HG03095 (cell line): ENCODE results near the gene CPED1.
"Not testable (repeated sequence)": the region's sequence is repeated elsewhere in the genome, so short reads cannot be mapped to it uniquely, and the experiment has no call there.

ENCODE experiments used
- ATAC-seq: cut with Tn5 transposase; IDR thresholded peaks from one replicate; pipeline ENCODE4 v1.9.1; 2021; ENCODE audit warnings: moderate library complexity; ENCODE audit not compliant: unreplicated experiment

CPED1 gene

DNA sequence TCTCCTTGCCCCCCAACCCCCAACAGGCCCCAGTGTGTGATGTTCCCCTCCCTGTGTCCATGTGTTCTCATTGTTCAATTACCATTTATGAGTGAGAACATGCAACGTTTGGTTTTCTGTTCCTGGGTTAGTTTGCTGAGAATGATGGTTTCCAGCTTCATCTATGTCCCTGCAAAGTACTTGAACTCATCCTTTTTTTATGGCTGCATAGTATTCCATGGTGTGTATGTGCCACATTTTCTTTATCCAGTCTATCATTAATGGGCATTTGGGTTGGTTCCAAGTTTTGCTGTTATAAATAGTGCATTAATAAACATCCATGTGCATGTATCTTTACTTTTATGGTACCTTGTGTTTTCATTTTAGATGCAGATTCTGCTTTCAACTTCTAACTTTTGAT is 136.9 kb downstream of the CPED1 start:
- not testable (repeated sequence) for ATAC-seq

DNA sequence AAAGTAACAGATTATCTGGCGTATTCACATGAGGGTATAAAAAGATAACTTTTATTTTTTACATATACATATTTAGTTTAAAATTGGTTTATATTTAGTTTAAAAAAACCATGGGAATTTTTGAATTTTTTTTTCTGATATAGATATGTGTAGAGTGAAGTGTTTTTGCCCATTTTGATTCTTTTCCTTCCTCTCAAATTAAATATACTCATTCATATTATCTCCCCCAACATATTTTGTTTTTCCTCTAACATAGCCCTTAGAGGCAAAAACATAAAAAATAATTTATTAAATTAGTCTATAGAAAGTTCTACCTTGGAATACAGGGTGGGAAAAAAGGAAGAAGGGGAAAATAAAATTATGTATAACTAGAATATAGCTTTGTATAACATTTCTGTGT is 137.7 kb downstream of the CPED1 start:
- ATAC-seq = no peak

DNA sequence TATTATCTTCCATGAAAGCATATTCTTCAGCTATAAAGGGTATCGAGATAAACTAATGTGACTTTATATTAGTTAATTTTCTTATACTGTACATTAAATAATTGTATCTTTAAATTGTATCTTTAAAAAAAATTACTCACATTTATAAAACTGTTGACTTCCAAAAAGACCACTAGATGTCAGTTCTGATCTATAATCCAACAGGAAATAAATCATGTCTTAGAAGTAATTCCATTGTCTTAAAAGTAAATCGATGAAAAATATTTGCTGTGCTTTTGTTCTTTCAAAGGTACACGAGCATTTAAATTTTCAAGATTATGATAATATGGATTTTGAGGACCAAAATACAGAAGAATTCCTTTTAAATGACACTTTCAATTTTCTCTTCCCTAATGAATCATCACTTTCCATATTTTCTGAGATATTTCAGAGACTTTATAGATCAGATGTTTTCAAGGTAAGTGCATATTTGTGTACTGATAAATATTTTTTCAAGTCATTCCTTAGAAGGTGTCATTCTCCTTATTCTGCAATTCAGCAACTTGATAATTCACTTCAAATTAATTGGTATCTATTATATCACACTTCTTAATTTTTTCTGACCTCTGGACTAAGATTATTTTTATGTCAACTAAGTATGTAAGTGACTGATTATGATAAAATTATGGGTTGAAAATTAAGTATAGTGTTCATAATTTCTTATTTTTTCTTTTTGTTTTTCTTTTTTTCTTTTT is 138.5 kb downstream of the CPED1 start:
- no peak for ATAC-seq

DNA sequence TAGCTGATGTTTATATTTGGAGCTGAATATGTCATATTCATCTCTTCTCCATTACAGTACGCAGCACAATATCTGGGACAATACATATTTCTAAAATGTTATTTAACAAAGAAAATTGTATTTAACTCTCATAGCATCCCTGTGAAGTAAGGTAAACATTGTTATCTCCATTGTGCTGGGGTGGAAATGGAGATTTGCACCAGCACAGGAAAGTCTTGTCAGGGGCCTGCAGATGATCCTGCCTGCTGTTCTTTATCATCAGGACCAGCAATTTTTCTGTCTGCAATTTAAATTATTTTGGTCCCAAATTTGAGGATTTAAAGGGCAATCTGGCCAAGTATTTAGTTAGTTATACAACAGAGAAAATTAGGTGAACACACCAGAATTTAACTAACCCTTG is 144.4 kb downstream of the CPED1 start:
- ATAC-seq = no peak

DNA sequence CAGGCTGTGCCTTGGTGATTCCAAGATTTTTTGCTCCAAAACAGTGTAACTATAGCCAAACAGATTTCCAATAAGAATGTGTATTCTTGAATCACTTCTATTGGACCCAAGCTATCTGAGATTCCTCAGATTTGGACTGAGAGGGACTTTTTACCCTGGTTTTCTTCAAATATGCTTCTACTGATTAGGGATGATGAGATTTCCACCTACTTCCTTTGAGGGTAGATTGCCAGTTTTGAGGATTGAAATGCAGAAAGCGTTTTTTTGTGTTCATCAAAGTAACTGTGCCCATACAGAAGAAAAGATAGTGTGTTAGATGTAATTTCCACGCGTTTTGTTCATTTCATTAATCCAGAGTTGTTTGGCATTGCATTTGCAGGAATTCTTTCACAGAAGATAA is 144.9 kb downstream of the CPED1 start:
- ATAC-seq = no peak

DNA sequence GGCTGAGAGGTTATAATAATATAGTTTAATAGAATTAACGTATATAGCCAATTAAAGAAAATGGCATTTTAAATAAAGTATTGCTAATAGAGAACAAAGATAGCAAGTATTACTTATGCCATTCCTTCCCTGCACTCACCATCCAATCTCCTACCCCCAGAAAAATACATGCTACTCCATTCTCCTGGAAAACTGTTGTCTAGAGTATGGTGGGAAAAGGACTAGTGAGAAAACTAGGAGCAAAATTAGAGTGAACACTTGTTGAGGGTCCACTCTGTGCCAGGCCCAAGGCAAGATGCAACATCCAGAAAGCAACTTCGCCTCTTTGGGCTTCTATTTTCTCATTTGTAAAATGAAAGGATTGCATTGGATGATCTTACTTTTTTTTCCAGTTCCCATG is 149.1 kb downstream of the CPED1 start:
- ATAC-seq = no peak

DNA sequence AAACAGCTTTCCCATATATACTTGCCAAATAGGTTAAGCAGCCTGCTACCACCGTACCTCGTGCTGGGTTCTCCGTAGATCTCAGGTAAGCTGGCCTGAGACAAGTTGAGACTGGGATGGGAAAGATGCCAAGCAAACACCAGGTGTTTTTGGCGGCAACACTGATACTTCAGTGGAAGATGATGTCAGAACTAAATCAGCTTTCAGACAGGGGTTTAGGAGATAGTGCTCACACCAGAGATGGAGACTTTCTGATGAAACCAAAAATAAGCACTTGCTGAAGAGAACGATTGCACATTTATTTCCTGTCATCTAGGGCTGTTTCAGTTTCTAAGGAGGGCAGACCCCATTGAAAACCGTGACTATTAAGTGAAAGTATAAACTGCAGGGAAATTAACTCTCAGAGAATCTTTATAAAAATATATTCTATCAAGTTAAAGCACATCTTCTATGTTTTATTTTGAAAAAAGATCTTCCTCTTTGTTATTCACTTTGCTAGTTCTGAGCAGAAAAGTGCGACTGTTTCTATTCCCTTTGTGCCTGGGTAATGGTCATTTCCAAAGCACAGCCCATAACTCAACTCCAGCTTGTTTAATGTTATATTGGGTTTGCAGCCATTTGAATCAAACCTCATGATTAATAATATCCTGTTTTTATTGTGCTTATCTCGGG is 149.9 kb downstream of the CPED1 start:
- ATAC-seq = peak; percentile 99

DNA sequence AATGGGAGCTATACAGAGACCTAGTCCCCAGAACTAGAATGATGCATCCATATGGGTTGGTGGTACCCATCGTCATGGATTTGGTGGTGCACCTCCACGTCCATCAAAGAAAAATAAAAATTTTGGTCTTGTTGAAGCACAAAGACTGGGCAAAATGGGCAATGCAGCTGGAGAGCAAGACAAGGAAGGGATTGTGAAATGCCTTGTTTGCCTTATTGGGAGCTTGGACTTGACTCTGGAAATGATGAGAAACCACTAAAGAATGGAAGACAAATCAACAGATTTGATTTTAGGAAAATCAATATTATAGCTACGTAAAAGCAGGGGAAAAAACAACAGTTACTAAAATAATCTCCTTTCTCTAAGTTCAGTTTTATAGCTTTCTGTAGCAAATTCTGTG is 150.9 kb downstream of the CPED1 start:
- ATAC-seq = no peak

DNA sequence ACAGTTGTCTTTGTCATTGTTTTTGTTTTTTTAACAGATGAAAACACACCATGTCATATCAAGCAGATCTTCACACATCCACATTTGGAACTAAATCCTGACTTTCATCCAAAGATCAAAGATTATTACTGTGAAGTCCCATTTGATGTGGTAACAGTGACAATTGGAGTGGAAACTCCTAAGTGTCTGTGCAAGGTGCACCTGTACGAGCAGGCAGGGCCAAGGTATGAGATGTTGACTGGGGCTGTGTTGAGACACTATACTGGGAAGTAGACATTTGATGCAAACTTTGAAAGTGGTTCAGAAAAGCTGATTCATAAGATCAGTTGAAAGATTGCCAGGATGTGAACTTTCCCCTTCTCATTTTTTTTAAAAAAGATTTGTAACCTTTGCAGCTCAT is 152.3 kb downstream of the CPED1 start:
- ATAC-seq = no peak

DNA sequence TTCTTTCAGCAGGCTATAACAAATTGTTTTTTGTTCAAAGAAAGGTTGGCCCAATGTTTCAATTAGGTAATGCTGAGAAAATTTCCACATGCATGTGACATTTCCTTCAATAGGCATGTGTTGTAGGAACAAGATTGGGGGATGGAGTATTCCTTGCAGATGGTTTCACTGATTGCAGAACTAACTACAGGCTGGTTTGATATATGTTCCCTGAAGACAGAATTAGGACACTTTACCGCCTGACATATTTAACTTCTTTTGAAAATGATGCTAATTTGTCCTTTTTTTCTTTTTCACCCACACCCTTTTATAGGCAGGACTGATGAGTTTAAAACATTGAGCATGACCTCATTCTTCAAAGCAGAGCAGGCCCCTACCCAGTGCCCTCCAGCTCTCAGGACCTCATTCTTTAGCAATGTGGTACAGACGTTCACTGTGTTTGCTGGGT is 163.3 kb downstream of the CPED1 start:
- ATAC-seq = no peak

DNA sequence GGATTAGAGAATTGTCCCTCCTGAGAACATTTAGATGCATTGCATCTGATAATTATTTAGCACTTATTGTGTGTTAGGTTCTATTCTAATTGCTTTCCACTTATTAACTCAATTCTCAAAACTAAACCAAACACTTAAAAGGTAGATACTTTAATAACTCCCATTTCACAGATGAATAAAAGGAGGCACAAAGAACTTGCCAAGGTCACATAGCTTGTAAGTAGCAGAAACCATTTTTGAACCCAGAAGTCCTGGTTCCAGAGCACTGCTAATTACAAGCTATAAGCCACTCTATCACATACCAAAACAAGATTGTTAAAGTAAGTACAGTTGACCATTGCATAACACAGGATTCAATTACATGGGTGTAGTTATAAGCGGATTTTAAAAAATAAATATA is 164.9 kb downstream of the CPED1 start:
- ATAC-seq = no peak

DNA sequence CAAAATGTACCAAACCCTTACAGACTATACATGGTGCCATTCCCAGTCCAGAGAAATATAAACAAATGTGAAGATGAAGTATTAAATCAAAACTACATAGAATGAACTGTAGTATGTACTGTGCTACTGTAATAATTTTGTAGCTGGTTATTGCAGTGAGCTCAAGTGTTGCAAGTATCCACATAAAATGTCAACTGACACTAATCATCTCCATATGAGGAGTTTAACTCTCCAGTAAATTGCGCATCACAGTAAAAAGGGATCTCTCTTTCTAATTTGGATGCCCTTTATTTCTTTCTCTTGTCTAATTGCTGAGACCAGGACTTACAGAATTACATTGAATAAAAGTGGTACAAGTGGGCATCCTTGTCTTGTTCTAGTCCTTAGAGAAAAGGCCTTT is 165.5 kb downstream of the CPED1 start:
- ATAC-seq = no peak

DNA sequence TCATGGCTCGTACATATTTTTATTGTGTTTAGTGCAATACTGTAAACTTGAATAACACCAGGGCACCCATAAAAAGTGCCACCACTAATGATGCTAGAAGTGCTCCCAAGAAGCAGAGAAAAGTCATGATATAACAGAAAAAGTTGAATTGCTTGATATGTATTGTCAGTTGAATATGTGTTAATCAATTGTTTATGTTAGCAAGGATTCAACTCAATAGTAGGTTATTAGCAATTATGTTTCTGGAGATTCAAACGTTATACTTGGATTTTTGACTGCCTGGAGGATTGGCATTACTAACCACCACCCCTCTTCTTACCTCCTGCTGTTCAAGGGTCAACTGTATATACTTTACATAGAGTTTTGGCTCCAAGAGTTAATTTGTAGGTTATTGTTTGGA is 168.3 kb downstream of the CPED1 start:
- ATAC-seq = no peak

DNA sequence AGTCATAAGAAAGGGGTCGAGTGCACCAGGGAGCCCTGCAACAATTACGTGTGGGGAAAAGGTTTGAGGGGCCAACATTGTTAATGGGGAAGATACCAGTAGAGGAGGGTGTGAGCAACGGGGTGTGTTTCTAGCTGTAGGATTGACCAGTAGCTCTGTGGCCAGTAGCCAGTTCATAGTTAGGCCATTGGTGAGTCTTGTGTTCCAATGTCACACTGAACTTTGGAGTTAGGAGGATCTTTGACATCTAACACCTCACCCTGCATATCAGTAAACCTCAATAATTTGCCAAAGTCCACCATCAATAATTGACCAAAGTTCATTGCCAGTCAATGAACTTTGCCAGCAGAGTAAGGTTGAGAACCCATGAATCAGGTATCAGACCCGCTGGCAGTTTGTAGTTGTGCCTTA is 168.8 kb downstream of the CPED1 start:
- ATAC-seq = no peak

DNA sequence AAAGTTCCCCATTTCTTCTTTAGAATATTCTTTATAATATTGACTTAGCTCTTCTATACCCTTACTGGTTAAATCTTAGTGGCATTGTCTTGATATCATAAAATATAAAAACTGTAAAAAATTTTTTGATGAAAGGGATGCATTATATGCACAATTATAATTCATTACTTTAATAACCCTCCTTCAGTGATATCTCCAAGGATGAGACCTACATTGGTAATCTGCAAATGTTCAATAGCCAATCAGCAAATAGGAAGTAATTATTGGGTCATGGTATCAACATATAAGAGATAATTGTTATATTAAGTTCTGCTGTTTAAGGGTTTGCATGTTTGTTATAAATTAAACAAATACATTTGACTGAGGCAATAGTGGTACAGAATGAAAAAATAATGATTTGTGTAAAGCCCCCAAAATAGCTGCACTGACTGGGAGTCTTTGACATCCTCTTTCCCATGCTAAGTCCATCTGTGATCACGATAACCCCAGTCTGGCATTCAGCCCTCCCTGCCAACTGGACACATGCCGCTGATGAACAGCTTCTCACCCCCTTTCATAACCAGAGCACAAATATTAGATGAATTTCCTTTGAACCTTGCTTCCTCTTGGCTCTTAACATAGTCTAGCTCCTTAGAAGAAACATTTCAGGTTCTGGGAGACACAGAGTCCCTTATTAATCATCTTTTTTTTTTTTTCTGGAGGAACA is 169.5 kb downstream of the CPED1 start:
- ATAC-seq = no peak

DNA sequence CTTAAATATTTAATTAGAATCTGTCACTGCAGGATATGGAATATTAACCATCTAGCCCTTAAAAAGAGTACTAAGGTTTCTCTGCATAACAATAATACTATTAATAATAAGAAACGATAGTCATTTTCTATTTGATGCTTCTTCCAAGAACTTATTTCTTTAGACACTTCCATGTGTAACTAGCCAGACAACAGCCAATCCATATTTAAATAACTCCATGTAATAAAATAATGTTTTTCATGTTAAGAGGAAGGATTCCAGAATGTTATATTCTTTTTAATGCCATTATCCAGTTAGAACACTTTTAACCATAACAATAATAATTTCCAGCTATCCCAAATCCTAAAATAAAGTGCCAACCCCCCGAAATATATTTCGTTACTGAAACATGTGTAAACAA is 170.2 kb downstream of the CPED1 start:
- ATAC-seq = no peak

DNA sequence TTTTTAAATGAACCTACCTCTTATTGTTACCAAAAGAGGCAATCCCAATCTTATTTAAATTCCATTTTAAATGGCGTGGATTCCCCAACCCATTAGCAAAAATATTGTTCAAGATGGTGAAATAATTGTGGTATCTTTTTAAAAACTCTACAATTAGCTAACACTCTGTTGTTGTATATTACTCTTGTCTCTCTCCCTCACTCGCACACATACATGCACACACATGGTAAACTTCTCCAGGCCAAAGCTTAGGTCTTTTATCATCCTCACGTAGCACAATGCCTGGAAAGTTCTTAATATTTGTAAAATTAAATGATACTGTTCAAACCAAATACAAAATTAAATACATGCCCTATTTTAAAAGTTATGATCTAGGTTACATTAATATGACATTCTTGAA is 171.0 kb downstream of the CPED1 start:
- ATAC-seq = no peak

DNA sequence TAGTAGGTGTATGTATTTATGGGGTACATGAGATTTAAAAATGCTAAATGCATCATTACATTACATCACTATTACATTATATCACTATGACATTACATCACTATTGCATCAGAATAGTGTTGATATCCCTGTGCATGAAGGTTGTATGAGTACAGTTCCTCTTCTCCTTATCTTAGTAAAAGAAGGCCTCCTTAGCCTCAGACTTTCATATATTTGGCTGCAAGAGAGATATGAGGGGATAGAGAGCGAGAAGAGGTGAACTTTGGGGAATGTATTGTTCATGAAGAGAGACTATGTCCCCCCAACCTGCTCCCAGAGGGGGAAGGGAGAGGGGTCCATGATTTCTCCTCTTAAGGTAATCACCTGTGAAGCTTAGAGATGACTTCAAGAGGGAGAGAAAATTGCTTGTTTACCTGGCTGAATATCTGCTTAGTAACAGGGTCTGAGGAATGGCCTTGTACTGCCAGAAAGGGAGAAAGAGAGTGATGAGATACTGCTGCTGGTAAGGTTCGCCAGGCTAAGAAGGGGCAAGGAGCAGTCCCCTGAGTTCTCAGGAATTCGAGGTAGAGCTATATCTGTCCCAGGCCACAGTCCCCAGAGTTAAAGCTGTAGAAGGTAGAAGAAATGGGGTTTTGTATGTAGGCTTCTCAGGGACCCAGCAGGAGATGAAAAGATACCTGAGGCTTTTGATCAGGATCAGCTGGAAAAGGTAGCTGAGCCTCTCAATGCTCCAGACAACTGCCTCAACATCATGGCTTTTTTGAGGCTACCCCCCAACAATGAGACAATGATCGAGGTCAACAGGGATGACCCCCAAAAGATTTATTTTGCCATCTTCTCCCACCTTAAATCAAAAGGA is 171.9 kb downstream of the CPED1 start:
- ATAC-seq = no peak

DNA sequence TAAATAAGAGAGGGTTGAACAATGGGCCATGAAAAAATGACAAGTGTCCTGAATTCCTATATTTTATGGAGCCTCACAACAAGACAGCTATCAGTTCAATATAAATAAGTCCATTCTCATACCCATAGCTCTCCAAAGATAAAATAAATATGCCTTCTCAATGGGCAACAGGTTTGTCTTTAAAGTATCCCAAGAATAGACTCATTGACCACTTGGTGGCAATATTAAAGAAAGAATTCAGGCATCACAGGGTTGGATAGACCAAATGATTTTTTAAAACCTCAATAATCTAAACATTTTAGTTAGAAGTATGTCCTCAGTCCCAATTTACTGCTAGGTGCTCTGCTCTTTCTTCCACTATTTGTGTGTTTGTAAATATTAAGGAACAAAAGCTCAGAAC is 175.2 kb downstream of the CPED1 start:
- no peak for ATAC-seq

DNA sequence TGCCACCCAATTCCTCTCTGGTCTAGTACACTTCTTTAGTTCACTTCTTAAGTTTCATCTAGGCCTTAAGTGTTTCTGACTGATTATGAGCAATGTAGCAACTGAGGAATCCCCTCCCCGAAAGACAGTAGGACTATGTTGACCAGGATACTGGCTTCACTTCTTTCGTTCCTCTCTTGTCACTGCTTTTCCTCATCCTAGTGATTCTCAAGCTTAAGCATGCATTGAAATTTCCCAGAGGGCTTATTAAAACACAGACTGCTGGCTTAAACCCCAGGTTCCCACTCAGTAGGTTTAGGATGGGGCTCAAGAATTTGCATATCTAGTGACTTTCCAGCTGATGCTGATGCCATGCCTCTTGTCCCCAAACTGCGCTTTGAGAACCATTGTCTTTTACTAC is 175.7 kb downstream of the CPED1 start:
- ATAC-seq = no peak

DNA sequence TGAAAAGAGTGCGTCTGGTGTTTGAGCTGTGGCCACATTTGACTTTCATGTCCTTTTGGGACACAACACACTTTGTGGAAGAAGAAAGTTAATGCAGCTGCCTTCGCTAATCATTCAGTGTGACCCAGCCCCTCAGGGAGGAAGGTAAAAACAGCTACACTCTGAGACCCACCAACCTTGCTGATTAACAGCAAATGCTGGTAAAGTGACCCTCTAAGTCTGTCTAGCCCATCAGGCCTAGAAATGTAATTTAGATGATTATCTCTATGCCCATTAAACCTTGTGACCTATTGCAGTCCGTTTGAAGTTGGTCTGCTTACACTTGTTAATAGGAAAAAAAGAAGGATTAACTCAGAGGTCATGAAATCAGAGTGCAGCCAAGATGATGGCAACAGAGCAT is 178.4 kb downstream of the CPED1 start:
- no peak for ATAC-seq
